HG03520 (cell line): Measurements from ENCODE around the gene KLHL3.

Experiments
- ATAC-seq: cut with Tn5 transposase; IDR thresholded peaks from one replicate; pipeline ENCODE4 v1.9.1; 2021; ENCODE audit warnings: mild to moderate bottlenecking, moderate library complexity; ENCODE audit not compliant: unreplicated experiment

KLHL3 gene

DNA sequence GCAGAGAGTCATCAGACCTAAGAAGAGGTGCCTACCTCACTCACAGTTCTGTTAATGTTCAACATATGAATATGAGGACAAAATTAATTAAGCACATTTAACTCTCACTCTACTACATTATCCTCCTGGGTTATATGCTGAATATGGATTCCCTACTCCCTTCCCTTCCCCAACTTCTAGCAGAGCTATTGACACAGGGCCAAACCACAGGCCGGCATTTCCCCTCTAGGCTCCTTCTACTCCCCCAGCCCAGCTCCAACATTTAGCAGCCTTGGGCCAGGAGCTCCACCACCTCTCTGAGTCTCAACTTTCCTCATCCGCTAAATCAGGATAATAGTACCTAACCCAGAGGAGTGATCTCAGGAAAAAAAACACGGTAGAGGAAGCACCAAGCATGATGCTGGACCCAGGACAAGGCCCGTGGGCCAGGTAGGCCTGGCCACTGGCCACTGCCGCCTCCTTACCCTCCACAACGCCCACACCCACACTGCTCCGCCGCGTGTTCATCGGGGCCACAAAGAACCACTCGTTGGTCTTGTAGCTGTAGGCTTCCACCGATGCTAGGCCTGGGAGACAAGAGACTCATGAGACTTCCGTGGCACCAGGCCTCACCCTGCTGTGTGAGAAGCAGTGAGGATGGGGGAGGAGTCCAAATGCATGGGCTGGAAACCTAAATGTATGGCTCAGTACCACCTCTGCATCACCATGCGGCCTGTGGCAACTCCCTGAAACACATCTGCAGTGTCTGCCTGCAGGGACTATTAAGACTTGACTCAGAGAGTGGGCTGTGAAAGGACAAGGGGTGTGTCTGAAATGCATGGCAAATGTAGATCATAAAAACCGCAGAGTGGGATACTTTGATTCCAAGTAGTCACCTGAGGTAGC lies 98.8 kb downstream of the KLHL3 start:
- no peak for ATAC-seq

GRCh38 chr5:137636099-137636498 lies 99.8 kb downstream of the KLHL3 start:
- ATAC-seq: no peak

DNA sequence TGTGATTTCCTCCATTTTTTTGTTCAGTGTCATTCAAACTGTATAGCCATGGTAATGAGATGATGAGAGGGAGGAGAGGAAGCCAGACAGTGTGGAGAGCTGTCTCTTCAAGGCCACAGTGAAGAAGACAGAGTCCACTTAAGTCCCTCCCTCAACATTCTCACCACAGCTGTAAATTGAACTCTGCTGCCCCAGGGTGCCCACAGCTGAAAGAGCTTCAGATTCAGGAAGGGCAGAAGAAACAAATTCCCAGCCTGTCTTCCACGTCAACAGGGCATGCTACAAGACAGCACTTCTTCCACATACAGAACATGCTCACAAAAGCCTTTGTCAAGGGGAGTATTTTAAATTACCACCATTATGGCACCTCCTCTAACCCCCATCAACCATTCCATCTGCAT lies 100.4 kb downstream of the KLHL3 start:
- no peak for ATAC-seq

DNA sequence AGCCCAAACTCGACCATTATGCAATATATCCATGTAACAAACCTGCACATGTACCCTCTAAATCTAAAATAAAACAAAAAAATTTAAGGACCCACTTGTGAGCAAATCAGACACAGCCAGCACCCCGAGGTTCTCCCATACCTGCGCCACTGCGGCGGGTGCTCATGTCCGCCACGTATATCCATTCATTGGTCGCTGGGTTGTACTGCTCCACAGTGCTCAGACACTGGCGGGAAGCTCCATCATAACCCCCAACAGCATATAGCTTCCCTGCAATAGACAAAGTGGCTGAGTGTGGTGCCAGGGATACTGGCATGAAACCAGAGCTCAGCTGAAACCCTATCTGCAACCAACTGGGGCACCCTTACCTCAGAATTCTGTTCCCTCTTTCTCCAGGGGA lies 102.0 kb downstream of the KLHL3 start:
- ATAC-seq: no peak

- no peak for ATAC-seq
Observed at GRCh38 chr5:137632716-137633115, 103.2 kb downstream of the KLHL3 start.

GRCh38 chr5:137631453-137631852 lies 104.4 kb downstream of the KLHL3 start:
- ATAC-seq: no peak

DNA sequence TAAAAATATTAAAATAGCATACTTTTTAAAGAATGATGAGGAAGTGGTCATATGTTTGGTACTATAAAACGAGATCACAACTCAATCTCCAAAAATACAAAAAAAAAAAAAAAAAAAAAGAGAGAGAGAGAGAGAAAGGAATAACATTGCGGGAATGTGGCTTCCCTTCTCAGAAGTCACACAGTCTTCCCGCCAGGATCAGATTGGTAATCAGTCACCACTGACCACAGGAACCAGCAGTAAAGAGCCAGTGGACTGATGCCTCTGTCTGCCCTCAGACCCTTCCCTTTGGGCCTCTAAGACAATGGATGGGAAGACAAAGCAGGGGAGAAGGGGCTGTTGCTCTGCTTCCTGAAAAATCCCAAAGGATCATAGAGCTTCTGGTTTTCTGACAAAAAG lies 104.9 kb downstream of the KLHL3 start:
- no peak for ATAC-seq

GRCh38 chr5:137630216-137630971 lies 105.5 kb downstream of the KLHL3 start:
- ATAC-seq: no peak

- ATAC-seq: no peak
Observed at GRCh38 chr5:137629646-137630045, 106.2 kb downstream of the KLHL3 start.

DNA sequence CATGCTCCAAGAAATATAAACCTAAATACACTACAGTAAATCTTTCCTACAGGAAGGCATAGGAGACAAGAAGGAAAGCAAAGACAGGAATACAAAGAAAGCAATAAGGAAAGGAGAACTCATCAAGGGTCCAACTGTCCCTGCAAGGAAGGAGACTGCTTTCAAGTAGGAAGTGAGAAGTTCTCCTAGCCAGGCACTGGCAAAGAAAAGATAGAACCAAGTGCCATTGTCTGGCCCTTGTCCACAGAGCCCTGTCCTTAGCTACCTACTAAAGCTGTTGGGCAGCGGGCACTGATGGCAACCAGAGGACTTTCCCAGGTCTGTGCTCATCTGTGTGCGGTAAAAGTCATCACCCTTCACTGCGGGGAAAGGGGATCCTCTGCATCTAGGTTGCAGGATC lies 108.2 kb downstream of the KLHL3 start:
- ATAC-seq: no peak

- no peak for ATAC-seq
Observed at GRCh38 chr5:137627293-137627692, 108.6 kb downstream of the KLHL3 start.

- ATAC-seq: no peak
Observed at GRCh38 chr5:137624786-137625349, 111.0 kb downstream of the KLHL3 start.

- ATAC-seq: no peak
Observed at GRCh38 chr5:137622850-137623249, 113.0 kb downstream of the KLHL3 start.

- ATAC-seq: no peak
Observed at GRCh38 chr5:137621861-137622823, 113.7 kb downstream of the KLHL3 start.

GRCh38 chr5:137621306-137621705 lies 114.6 kb downstream of the KLHL3 start:
- ATAC-seq: no peak

GRCh38 chr5:137619191-137619870 lies 116.6 kb downstream of the KLHL3 start:
- no peak for ATAC-seq

DNA sequence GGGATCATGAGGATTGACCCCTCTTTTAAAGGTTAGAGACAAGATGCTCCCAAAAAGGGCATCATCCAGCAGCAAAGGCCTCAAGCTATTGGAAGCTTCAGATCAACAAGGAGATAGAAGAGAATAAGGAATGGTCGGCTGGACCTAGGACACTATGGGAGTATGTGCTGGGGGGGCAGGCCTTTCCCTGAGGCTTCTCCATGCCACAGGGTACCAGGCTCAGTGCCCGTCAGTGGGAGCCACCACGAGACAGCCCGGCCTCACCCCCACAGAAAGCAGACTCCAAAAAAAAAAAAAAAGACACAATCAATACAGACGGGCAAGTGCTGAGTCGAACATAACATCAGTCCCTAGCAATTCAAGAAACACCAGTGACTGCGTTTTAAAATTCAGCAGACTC lies 117.4 kb downstream of the KLHL3 start:
- ATAC-seq: no peak

DNA sequence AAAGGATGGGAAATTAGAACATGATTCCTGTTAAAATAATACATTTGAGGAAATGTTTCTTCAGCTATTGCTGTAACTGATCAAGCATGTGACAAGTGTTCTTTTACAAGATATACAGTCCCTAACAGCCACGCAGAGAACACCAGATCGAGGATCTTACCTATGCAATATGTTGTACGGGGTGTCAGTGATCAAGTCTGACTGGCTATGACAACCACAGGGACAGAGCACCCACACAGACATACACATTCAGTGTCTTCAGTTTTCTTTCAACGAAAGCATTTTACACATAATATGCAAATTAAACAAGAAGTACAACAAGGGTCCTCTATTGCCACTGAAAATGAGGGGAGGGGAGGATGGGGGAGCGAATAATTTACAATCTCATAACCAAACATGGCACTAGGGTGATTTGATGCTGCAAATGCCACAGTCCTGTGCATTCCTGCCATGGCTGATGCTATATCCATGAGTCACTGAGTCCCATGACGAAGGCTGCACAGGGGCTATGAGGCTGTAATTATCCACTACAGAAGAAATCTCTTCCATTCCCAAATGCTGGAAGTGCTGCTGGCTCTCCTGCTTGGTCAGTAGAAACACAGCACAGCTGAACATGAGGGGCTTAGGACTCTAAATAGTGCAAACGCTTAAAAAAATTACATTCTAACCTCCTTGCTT lies 118.2 kb downstream of the KLHL3 start:
- ATAC-seq: no peak

DNA sequence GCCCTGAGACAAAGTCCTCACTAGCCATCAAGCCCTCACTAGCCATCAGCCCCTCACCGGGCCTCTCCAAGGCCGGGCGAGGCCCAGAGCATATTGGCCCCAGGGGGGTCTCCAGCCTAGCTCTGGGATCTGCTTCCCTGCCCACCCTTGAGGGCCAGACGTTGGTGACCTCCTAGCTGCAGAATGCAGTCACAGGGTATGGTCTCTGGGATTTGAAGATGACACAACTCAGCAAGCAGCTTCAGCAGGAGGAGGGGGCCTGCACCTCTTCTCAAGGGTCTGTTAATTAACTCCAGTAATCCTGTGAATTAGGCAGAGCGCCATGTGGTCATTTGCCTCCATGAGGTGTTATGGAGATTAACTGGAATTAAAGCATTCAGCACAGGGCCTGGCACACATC lies 119.8 kb downstream of the KLHL3 start:
- no peak for ATAC-seq
